ENCODE data around the gene RMND5A.

GRCh38 chr2:86768189-86768949 is 48.3 kb downstream of the RMND5A start:
- TF ChIP-seq CTCF (IDR thresholded peaks at IDR 0.05) (no peak), POLR2A (IDR thresholded peaks at IDR 0.05) (no peak)

All from body of pancreas (tissue), 4 donors.